ENCODE data around the gene EPHA6. TPM values are rescaled to one million over a fixed set of nuclear protein-coding genes. Genes with fewer than 3 reads are reported as not detected.
A peak's percentile ranks its signal among the peaks of the same experiment; 100 is the strongest.

EPHA6 gene
- total RNA-seq, 1 experiment from 2014 or later, result 0.61 TPM

DNA sequence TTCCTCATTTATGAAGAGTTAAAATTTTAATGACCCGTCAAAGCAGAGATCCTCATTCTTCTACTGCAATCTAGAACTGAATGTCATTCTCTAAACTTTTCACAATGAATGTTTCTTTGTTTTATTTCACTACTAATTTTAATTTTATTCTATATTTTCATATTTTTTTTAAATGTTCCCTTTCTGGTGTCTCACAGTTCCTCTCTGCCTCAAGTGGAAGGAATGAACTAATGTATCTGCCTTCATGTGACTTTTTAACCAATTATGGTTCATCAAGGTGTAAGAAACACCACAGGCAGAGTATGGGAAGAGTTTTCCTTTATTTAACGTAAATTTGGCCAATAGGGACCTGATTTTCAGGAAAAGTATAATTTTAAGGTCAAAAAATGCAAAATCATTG is 441.7 kb downstream of the EPHA6 start:
- peaks cover 3% of the 10 kb centered on the region; the same call in 1 of the 2 replicates for H3K4me1 ChIP-seq (ENCODE audit: insufficient read depth, low read length)
- no peak overlapping the region for H3K56ac ChIP-seq (ENCODE audit: insufficient read length, low read depth, low read length)
- H3K27me3 ChIP-seq (ENCODE audit: insufficient read depth, low read length), result no peaks in the 10 kb centered on the region
- H2BK12ac ChIP-seq (ENCODE audit: insufficient read length, low read depth, low read length), result no peak overlapping the region
- no peak overlapping the region for H2AK5ac ChIP-seq (ENCODE audit: insufficient read length, low read length)
- no peak overlapping the region for H2BK5ac ChIP-seq (ENCODE audit: insufficient read length, low read length)
- no peaks in the 10 kb centered on the region; a peak in 1 of 7 replicates for H3K36me3 Mint-ChIP-seq (ENCODE audit: insufficient read depth in 1 of 3, low read depth in 3 of 3)
- DNase-seq, result no peak
- H3K9me3 ChIP-seq (ENCODE audit: control insufficient read depth, low read depth, low read length), result no peaks in the 10 kb centered on the region
- no peak overlapping the region for H4K5ac ChIP-seq (ENCODE audit: insufficient read length, low read depth, low read length)
- no peak overlapping the region for H3K27ac ChIP-seq (ENCODE audit: insufficient read length, low read depth, low read length)
- no CpG with 5 or more reads among the region's 2 CpGs for WGBS (ENCODE audit: extremely low coverage, insufficient read length, low lambda C conversion rate)
- H2AFZ ChIP-seq (ENCODE audit: low read length), result no peak overlapping the region
- H3K4me2 ChIP-seq (ENCODE audit: insufficient read depth, insufficient read length, low read length), result no peak overlapping the region
- H3K18ac ChIP-seq (ENCODE audit: insufficient read length, low read depth, low read length), result no peak overlapping the region
- H4K8ac ChIP-seq (replicated peaks; ENCODE audit: insufficient read length, low read depth, low read length), result no peak overlapping the region
- no peaks in the 10 kb centered on the region for H4K20me1 ChIP-seq (ENCODE audit: control insufficient read depth, insufficient read depth, insufficient read length)
- no peaks in the 10 kb centered on the region for H3K79me2 ChIP-seq (ENCODE audit: insufficient read depth, low read length)
- H3K27ac Mint-ChIP-seq, result no peak overlapping the region
- no peak overlapping the region for H3K9ac ChIP-seq (ENCODE audit: extremely low read depth, insufficient read length, low read length)
- H3K9me3 Mint-ChIP-seq, result no peaks in the 10 kb centered on the region
- no peak overlapping the region for H4K91ac ChIP-seq (ENCODE audit: insufficient read length, low read depth, low read length)
- no peak overlapping the region for H3K4ac ChIP-seq (ENCODE audit: low read depth, low read length)
- H2BK120ac ChIP-seq (ENCODE audit: low read depth, low read length, poor library complexity, severe bottlenecking), result no peak overlapping the region
- TF ChIP-seq CTCF (conservative IDR thresholded peaks at IDR 0.05), result peak; percentile 44; the same call in 2 of the 3 replicates
- H3K23ac ChIP-seq (ENCODE audit: insufficient read length, low read depth, low read length), result no peak overlapping the region
- H3K23me2 ChIP-seq (ENCODE audit: insufficient read length, low read depth, low read length, poor library complexity, severe bottlenecking), result no peaks in the 10 kb centered on the region
- H3T11ph ChIP-seq (ENCODE audit: low read length), result no peak overlapping the region
- H3K14ac ChIP-seq (ENCODE audit: insufficient read depth, low read length), result no peak overlapping the region
- H3K4me1 Mint-ChIP-seq, result peaks cover 10 to 14% of the 10 kb centered on the region in 2 experiments
- H2BK20ac ChIP-seq (ENCODE audit: low read depth, low read length, poor library complexity, severe bottlenecking), result no peak overlapping the region
- H2BK15ac ChIP-seq (ENCODE audit: low read depth, low read length), result no peak overlapping the region
- no peaks in the 10 kb centered on the region for H3K27me3 Mint-ChIP-seq (ENCODE audit: low read depth)
- no peaks in the 10 kb centered on the region for H3K79me1 ChIP-seq (ENCODE audit: insufficient read depth, low read depth, low read length, poor library complexity, severe bottlenecking)
- H3K4me3 Mint-ChIP-seq, result no peak overlapping the region
